ENCODE data around the gene DDX31.

DDX31 gene

GRCh38 chr9:132672413-132672690, 2.6 kb upstream of the DDX31 start:
- H3K9me3 ChIP-seq (ENCODE audit: insufficient read depth, low read depth, low read length): no peaks in the 10 kb centered on the region
- H3K36me3 ChIP-seq (ENCODE audit: insufficient read depth, low read length): peaks cover 16% of the 10 kb centered on the region
- H3K4me3 ChIP-seq (ENCODE audit: low read length): peak overlapping the region; percentile 99
- no peak overlapping the region for H3K27ac ChIP-seq (ENCODE audit: low read depth, low read length)
- WGBS: 80% methylated on average over 5 of the region's 5 CpGs
- no peak overlapping the region for H3K9ac ChIP-seq (ENCODE audit: low read depth, low read length)
- H3K27me3 ChIP-seq (ENCODE audit: insufficient read depth, low read length): no peaks in the 10 kb centered on the region
- peaks cover 18% of the 10 kb centered on the region for H3K4me1 ChIP-seq (ENCODE audit: insufficient read depth, low read length)

- Histone ChIP-seq H3K4me1 (ENCODE audit: insufficient read depth, low read length) (peaks cover 18% of the 10 kb centered on the region), H3K27ac (ENCODE audit: low read depth, low read length) (no peak overlapping the region; the same call in 1 of the 2 replicates), H3K36me3 (ENCODE audit: insufficient read depth, low read length) (peaks cover 15% of the 10 kb centered on the region; the same call in 1 of the 2 replicates), H3K9me3 (ENCODE audit: insufficient read depth, low read depth, low read length) (no peaks in the 10 kb centered on the region), H3K9ac (ENCODE audit: low read depth, low read length) (peak overlapping the region; percentile 97), H3K4me3 (ENCODE audit: low read length) (peak overlapping the region; percentile 99), H3K27me3 (ENCODE audit: insufficient read depth, low read length) (no peaks in the 10 kb centered on the region)
- WGBS: 95% methylated on average over 4 of the region's 6 CpGs
Observed at GRCh38 chr9:132671620-132672412, 2.0 kb upstream of the DDX31 start.

GRCh38 chr9:132670457-132671391, 941 bp upstream of the DDX31 start, which contains the start of gene GTF3C4:
Gene GTF3C4 (plus strand): TSS chr9:132670464. CDS start chr9:132670599, 135 bp downstream.
- H3K27me3 ChIP-seq (ENCODE audit: insufficient read depth, low read length): no peaks in the 10 kb centered on the region
- H3K9me3 ChIP-seq (ENCODE audit: insufficient read depth, low read depth, low read length): no peaks in the 10 kb centered on the region
- peak within 1 kb of the TSS; percentile 98 for H3K27ac ChIP-seq (ENCODE audit: low read depth, low read length)
- under 1% methylated on average over 82 of the region's 82 CpGs for WGBS
- H3K4me1 ChIP-seq (ENCODE audit: insufficient read depth, low read length): peaks cover 18% of the 10 kb centered on the region
- peaks cover 19% of the 10 kb centered on the region for H3K36me3 ChIP-seq (ENCODE audit: insufficient read depth, low read length)
- H3K9ac ChIP-seq (ENCODE audit: low read depth, low read length): peak within 1 kb of the TSS; percentile 97
- peak within 1 kb of the TSS; percentile 99 for H3K4me3 ChIP-seq (ENCODE audit: low read length)

- no peaks in the 10 kb centered on the region for H3K27me3 ChIP-seq (ENCODE audit: insufficient read depth, low read length)
Observed at GRCh38 chr9:132669319-132669697, 475 bp downstream of the DDX31 start.

GRCh38 chr9:132663851-132664250, 5.9 kb downstream of the DDX31 start:
- H3K27ac ChIP-seq (ENCODE audit: low read depth, low read length): no peak overlapping the region
- no peak overlapping the region for H3K9ac ChIP-seq (ENCODE audit: low read depth, low read length)
- H3K9me3 ChIP-seq (ENCODE audit: insufficient read depth, low read depth, low read length): no peaks in the 10 kb centered on the region
- H3K4me3 ChIP-seq (ENCODE audit: low read length): no peak overlapping the region
- 92% methylated on average over 2 of the region's 2 CpGs for WGBS
- H3K4me1 ChIP-seq (ENCODE audit: insufficient read depth, low read length): peaks cover 29% of the 10 kb centered on the region
- no peaks in the 10 kb centered on the region for H3K27me3 ChIP-seq (ENCODE audit: insufficient read depth, low read length)
- H3K36me3 ChIP-seq (ENCODE audit: insufficient read depth, low read length): peaks cover 49% of the 10 kb centered on the region

More at GRCh38 chr9:132669319-132669697, 475 bp downstream of the DDX31 start:
- peak overlapping the region; percentile 97 for H3K9ac ChIP-seq (ENCODE audit: low read depth, low read length)
- H3K36me3 ChIP-seq (ENCODE audit: insufficient read depth, low read length): peaks cover 21% of the 10 kb centered on the region
- H3K9me3 ChIP-seq (ENCODE audit: insufficient read depth, low read depth, low read length): no peaks in the 10 kb centered on the region
- H3K27ac ChIP-seq (ENCODE audit: low read depth, low read length): peak overlapping the region; percentile 98
- under 1% methylated on average over 13 of the region's 13 CpGs for WGBS
- peaks cover 22% of the 10 kb centered on the region for H3K4me1 ChIP-seq (ENCODE audit: insufficient read depth, low read length)
- peak overlapping the region; percentile 99 for H3K4me3 ChIP-seq (ENCODE audit: low read length)

- 32% methylated on average over 11 of the region's 11 CpGs for WGBS
- Histone ChIP-seq H3K4me1 (ENCODE audit: insufficient read depth, low read length) (peaks cover 27% of the 10 kb centered on the region), H3K9ac (ENCODE audit: low read depth, low read length) (0 out of 2 replicates have a peak overlapping the region, but pooled peaks have one; percentile 13), H3K9me3 (ENCODE audit: insufficient read depth, low read depth, low read length) (no peaks in the 10 kb centered on the region), H3K36me3 (ENCODE audit: insufficient read depth, low read length) (peaks cover 55% of the 10 kb centered on the region), H3K27me3 (ENCODE audit: insufficient read depth, low read length) (no peaks in the 10 kb centered on the region), H3K4me3 (ENCODE audit: low read length) (no peak overlapping the region; the same call in 1 of the 2 replicates), H3K27ac (ENCODE audit: low read depth, low read length) (peak overlapping the region; percentile 3; the same call in 1 of the 2 replicates)
Observed at GRCh38 chr9:132663117-132663516, 6.7 kb downstream of the DDX31 start.

GRCh38 chr9:132662152-132662945, 7.4 kb downstream of the DDX31 start:
- Histone ChIP-seq H3K36me3 (ENCODE audit: insufficient read depth, low read length) (peaks cover 60% of the 10 kb centered on the region), H3K9ac (ENCODE audit: low read depth, low read length) (0 out of 2 replicates have a peak overlapping the region, but pooled peaks have one; percentile 13), H3K27me3 (ENCODE audit: insufficient read depth, low read length) (no peaks in the 10 kb centered on the region), H3K4me1 (ENCODE audit: insufficient read depth, low read length) (peaks cover 20% of the 10 kb centered on the region), H3K4me3 (ENCODE audit: low read length) (no peak overlapping the region; the same call in 1 of the 2 replicates), H3K9me3 (ENCODE audit: insufficient read depth, low read depth, low read length) (no peaks in the 10 kb centered on the region), H3K27ac (ENCODE audit: low read depth, low read length) (peak overlapping the region; percentile 3; the same call in 1 of the 2 replicates)
- 93% methylated on average over 12 of the region's 12 CpGs for WGBS

- Histone ChIP-seq H3K4me1 (ENCODE audit: insufficient read depth, low read length) (no peaks in the 10 kb centered on the region), H3K9me3 (ENCODE audit: insufficient read depth, low read depth, low read length) (no peaks in the 10 kb centered on the region), H3K4me3 (ENCODE audit: low read length) (no peak overlapping the region), H3K9ac (ENCODE audit: low read depth, low read length) (no peak overlapping the region), H3K27me3 (ENCODE audit: insufficient read depth, low read length) (no peaks in the 10 kb centered on the region), H3K36me3 (ENCODE audit: insufficient read depth, low read length) (peaks cover 87% of the 10 kb centered on the region), H3K27ac (ENCODE audit: low read depth, low read length) (no peak overlapping the region)
- 95% methylated on average over 7 of the region's 7 CpGs for WGBS
Observed at GRCh38 chr9:132656299-132656698, 13.5 kb downstream of the DDX31 start.

- Histone ChIP-seq H3K27ac (ENCODE audit: low read depth, low read length) (no peak overlapping the region), H3K9ac (ENCODE audit: low read depth, low read length) (no peak overlapping the region), H3K9me3 (ENCODE audit: insufficient read depth, low read depth, low read length) (no peaks in the 10 kb centered on the region), H3K4me3 (ENCODE audit: low read length) (no peak overlapping the region), H3K27me3 (ENCODE audit: insufficient read depth, low read length) (no peaks in the 10 kb centered on the region), H3K36me3 (ENCODE audit: insufficient read depth, low read length) (peaks cover 87% of the 10 kb centered on the region), H3K4me1 (ENCODE audit: insufficient read depth, low read length) (no peaks in the 10 kb centered on the region)
- 90% methylated on average over 6 of the region's 6 CpGs for whole genome bisulfite sequencing
Observed at GRCh38 chr9:132651259-132651658, 18.5 kb downstream of the DDX31 start.

GRCh38 chr9:132648685-132649084, 21.1 kb downstream of the DDX31 start:
- H3K27me3 ChIP-seq (ENCODE audit: insufficient read depth, low read length): no peaks in the 10 kb centered on the region
- H3K9ac ChIP-seq (ENCODE audit: low read depth, low read length): no peak overlapping the region
- WGBS: 95% methylated on average over 3 of the region's 3 CpGs
- H3K4me3 ChIP-seq (ENCODE audit: low read length): no peak overlapping the region
- no peaks in the 10 kb centered on the region for H3K9me3 ChIP-seq (ENCODE audit: insufficient read depth, low read depth, low read length)
- no peak overlapping the region for H3K27ac ChIP-seq (ENCODE audit: low read depth, low read length)
- H3K4me1 ChIP-seq (ENCODE audit: insufficient read depth, low read length): no peaks in the 10 kb centered on the region
- peaks cover 95% of the 10 kb centered on the region for H3K36me3 ChIP-seq (ENCODE audit: insufficient read depth, low read length)
